NK-92 (cell line): ENCODE results near the gene DAPK2.
"Not testable (repeated sequence)": the region's sequence is repeated elsewhere in the genome, so short reads cannot be mapped to it uniquely, and the experiment has no call there.

ENCODE experiments used
- DNase-seq: peaks from one replicate; lab custom pipeline; 2025; ENCODE audit not compliant: unreplicated experiment; lab: John Stamatoyannopoulos, UW

DAPK2 gene

DNA sequence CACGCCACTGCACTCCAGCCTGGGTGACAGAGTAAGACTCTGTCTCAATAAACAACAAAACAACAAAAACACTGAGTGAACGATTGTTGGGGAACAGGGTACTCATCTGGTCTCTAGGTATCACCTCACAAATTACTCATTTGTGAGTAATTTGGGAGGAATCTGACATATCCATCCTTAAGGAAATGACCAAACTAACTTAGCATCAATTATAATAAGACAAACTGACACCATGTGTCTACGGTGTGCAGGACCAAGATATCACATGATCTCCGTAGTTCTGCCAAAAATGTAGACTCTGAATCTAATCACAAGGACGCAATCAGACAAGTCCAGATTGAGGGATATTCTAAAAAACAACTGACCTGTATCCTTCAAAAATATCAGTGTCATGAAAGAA lies 12.0 kb upstream of the DAPK2 start:
- no peak for DNase-seq

DNA sequence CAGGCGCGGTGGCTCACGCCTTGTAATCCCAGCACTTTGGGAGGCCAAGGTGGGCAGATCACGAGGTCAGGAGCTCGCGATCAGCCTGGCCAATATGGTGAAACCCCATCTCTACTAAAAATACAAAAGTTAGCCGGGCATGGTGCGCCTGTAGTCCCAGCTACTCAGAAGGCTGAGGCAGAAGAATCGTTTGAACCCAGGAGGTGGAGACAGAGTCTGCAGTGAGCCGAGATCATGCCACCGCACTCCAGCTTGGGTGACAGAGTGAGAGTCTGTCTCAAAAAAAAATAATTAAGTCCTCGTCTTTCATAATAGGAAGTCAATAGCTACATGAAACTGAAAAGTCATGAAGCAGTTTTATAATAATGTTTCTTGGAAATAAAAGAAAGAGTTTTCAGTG lies 7.4 kb upstream of the DAPK2 start:
- DNase-seq: not testable (repeated sequence)

DNA sequence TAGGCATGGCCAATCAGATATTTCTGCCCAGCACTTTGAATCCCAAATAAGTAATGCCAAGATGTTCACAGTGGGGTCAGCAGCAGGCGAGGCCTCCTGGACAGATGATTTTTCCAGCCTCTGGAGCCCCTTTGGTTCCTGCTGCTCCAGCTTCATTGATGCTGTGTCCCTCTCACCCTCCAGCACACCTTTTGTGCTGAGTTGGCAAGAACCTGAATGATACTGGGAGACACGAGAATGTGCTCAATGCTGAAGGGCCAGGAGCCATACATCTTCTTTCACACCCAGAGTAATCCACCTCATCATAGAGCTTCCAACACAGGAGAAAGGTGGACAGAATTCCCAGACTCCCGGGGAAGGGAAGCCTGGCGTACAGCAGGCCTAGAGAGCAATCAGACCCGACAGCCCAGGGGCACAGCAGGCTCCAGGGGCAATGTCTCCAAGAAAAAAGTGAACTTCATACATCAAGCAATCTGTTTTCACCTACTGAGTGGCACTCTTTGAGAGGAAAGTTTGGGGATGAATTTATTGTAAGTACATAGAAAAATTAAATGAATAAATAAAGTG lies 6.7 kb upstream of the DAPK2 start:
- no peak for DNase-seq

DNA sequence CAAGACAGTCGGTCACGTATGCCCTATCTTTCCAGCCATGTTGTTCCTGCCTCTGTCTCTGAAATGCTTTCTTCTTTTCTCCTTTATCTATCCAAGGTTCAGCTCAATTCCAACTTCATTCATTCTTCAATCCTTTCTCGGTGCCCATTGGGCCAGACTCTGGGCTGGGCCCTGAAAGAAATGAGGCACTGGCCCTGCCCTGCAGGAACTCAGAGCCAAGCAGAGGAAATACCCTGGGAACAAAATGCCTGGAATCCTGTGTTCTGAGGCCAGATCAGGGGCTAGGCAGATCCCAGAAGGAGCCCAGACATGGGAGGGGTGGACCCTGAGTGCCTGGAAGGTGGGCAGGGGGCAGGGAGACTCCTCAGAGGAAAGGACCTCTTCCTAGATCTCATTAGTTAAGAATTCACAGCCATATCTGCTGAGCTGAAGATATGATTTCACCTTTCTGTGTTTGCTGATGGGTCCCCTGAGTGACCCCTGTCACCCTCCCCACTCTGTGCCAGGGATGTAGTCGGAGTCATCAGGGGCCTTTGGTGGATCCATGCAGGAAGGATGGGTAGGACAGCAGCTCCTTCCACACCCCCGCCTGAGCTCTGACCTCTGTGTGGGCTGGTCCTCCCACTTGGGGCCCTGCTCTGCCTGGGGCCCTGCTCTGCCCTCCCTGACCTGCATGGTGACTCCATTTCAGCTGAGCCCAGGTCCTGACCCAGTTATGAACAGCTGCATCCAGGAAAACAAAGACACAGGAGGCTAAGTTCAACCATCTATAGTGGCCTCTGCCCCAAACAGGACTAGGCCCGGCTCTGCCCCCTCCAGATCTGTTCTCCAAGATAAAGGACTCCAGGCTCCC lies 5.3 kb upstream of the DAPK2 start:
- DNase-seq: no peak

DNA sequence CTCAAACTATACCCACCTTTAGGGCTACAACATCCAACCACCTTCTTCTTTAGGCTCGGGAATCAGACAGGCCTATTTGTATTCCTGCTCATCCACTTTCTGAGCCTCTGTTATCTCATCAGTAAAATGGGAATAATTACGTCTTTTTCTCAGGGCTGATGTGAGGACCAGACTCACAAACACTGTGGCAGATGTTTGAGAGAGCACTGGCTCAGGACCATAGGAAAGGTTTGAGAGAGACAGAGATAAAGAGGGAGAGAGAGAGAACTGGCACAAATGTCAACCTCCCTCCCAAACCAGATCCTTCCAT lies 4.8 kb upstream of the DAPK2 start:
- no peak for DNase-seq

DNA sequence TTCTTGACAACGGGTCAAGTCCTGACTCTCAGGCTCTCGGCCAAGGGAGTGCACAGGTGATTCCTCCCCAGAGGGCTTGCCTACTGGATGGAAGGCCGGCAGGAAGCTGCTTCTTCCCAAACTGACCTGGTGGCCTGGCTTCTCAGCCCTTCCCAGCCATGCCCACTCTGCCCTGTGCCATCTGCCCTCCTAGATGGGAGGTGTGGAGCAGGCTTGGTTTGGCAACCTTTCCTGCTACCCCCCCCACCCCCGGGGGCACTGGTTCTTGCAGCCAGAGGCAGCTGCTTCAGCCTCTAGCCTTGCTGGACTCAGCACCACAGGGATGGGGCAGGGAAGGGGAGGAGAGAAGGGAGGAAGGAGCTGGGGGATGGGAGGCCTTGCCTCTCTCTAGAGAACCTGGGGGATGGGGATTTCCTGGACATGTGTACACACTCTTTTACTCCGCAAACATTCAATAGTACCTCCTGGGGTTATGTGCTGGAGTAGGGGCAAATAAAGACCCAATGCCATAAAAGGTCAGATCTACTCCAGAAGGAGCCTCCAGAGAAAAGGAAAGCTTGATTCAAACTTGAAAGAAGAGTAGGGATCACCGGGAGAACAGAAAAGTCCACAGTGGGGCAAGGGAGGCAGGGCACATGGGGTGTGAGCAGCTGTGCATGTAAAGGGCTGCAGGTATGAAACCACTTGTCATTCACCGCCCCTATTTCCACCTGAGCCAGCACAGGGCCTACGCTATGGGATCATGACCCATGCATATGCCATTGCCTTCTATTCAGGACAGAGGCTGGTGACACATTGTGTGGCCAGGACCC lies 4.2 kb upstream of the DAPK2 start:
- DNase-seq: no peak

DNA sequence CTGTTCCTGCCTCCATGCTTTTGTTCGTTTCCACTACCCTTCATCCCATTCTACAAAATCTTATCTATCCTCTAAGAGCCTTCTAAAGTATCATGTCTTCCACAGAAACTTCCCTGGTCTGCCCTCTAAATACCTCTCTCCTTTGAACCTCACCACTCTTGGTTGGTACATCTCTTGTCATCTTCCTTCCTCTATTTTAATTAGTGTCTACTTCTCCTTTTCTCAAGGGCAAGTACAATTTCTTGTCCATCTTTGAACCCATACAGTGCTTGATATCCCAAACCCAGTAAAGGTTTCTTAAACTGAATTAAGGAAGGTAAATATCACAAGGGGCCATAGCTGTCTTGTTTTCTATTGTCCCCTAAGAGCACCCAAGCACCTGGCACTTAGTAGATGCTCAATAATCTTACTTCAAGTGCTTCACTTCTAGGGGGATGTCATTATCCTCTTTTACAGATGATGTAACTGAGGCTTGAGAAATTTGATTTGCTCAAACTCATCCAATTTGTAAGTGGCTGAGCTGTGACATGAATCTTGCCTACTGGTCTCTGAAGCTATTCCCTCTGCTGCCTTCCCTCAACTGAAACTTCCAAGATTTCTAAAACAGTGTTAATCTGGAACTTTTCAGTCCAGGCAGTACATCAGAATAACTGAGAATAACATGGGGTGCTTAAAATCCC lies 2.6 kb upstream of the DAPK2 start:
- DNase-seq: no peak

DNA sequence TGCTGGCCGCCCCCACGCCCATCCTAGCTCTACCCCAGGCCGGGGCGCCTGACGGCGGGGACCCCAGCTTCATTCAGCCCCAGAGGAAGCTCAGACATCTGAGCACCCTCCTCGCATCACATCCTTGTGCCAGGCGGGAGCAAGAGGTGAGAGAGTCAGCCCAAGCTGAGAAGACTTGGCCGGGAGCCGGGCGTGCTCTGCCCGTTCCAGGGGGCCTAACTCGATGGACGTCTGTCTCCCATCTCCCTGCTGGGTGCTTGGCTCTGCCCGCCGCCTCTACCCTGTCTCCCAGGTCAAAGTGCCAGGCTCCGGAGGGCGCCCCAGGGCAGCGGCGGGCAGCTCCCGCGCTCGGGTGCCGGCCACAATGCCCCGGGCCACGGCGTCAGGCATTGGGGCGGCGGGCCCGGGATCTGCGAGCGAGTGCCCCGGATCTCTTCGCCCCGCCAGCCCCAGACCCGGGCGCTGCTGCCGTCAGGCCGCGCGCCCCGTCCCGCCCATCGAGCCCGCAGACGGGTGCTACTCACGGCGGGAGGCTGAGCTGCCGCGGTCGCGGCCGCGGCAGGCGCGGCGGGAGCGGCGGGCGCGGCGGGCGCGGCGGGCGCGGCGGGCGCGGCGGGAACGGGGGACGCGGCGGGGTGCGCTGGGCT lies 388 bp downstream of the DAPK2 start:
- no peak for DNase-seq

DNA sequence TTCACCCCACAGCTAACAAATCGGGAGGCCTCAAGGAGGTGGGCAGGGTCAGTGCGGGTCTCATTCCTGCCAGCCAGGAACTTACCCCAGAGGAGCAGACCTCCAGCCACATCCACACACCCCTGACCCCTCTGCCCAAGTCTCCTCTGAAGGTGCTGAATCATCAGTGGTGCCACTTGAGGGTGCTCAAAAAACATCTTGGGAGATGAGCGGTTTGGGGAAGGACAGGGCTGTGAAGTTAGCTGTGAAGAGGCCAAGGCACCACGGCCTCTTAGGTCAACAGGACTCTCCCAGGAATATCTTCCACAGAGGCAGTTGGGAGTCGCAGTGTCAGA lies 1.2 kb downstream of the DAPK2 start:
- no peak for DNase-seq

DNA sequence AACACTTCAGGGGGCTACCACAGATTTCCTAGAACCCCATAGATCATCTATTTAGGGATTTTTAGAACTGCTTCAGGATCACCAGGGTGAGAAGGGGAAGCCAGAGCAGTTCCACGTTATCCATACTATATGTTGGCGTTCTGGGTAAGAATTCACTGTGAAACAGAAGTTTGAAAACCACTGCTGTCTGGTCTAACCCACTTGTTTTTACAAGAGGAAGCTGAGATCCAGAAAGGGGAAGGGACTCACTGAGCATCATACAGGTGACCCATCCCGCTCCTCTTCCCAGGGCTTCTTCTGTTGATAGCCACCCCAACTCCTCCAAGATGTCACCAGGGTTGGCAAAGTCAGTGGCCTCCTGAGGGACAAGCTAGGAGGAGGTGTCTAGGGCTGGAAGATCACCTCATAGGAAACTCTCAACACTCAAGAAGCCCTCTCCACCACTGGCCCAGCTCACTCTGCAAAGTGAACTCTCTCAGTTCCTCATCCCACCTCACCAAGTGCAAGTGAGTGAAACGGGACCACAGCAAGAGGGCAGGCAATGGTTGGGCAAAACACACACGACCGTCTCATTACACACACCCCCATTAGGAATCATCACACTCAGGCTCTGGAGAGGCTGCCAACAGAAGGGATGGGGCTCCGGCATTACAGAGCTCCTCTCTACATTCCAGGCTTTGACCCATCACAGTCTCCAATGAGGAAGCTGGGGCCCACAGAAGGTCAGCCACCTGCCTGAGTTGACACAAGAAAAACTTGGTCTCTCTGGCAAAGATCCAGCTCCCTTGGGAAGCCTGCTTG lies 1.8 kb downstream of the DAPK2 start:
- no peak for DNase-seq

DNA sequence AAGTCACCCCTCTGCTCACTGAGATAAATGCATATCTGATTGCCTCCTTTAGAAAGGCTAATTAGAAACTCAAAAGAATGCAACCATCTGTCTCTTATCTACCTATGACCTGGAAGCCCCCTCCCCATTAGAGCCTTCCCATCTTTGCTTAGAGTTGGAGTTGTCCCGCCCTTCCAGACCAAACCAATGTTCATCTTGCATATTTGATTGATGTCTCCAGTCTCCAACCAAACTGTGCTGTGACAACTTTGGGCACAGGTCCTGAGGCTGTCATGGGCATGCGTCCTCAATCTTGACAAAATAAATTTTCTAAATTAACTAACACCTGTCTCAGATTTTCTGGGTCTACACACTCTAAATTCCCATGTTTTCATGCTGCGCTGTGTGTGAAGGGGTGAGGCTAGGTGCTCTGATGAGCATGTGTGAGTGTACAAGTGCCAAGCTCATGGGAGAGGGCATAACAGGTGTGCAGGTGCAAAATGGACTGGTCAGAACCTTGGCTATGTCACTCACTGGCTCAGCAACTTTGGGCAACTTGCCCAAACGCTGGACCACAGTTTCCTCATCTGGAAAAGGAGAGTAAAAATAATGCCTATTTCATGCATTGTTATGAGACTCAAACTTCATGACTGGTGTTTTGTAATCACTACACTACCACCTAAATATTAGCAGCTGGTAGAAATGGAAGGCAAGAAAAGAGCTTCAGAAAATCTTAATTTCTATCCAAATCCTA lies 7.2 kb downstream of the DAPK2 start:
- no peak for DNase-seq

DNA sequence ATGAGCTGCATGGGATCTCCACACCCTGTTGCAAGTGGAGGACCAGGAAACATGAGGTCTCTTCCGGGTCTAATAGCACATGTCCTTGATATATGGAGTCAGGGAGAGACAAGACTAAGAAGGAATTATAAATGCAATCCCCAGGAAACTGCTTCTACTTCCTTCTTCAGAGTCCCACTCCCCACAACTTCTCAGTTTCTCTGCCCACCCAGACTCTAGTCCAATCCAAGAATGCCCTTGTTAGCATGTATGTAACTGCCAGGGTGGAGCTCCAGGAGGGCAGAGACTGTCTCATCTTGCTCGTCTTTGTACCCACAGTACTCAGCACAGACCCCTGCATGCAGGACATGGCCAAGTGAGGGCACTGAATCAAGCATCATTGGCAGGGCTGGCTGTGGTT lies 8.3 kb downstream of the DAPK2 start:
- no peak for DNase-seq

DNA sequence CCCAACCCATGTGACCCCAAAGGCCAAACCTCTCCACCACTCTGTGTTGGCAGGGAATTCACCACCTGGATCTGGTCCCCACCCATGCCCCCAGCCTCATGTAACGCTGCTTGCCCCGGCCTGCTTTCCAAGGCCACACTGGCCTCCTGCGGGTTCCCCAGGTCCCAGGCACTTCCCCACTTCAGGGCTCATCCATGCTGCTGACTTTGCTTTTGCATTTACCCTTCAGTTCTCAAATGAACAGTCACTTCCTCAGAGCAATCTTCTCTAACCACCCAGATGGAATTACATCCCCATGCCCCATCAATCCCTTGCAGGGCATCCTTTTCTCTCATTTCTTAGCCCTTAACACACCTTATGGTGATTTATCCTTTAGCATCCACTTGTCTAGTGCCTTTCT lies 9.2 kb downstream of the DAPK2 start:
- DNase-seq: no peak

DNA sequence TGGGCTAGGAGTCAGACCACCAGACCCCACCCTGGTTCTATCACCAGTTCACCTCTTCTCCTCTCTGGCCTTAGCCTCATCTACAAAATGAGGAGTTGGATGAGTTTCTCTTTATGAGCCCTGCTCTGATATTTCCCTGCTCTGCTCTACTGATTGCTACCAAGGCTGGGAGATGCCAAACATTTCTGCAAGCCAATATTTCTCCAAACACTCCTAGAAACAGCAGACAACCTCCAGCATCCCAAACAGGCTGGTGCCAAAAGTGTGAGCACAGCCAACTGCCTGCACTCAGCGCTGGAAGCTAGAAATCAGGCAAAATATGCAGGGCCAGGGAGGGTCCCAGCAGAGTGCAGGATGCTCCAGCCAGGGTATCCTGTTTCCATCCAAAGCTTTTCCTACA lies 10.8 kb downstream of the DAPK2 start:
- DNase-seq: no peak

DNA sequence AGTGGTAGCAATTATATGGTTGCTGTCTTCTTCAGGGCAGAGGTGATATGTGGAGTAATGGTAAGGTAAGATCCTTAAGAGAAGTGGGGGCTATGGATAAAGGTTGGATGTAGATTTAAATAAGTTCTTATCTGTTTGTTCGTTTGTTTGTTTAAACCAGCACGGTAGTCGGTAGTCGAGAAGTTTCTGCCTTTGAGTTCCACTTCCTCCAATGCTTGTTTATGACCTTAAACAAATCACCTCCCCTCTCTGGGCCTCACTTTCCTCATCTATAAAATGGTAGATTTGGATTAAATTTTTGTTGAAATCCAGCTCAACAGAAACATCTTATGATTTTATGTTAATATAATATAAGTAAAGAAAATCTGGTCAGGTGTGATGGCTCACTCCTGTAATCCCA lies 11.8 kb downstream of the DAPK2 start:
- no peak for DNase-seq

DNA sequence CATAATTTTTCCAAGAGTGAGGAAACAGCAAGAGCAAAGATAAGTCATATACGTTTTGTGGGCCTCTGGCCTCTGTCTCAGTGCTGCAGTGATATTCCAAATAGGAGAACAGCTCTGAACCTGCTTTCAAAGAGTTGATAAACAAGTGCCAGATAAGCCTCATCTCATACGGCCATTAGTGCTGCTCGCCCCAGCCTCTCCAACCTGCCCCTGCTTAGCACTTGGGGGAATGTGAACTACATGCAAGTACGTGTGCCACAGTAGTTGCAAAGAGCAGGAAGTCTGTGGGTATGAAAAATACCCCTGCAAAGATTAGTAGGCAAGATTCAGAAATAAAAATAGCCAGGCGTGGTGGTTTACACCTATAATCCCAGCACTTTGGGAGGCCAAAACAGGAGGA lies 14.0 kb downstream of the DAPK2 start:
- DNase-seq: no peak

DNA sequence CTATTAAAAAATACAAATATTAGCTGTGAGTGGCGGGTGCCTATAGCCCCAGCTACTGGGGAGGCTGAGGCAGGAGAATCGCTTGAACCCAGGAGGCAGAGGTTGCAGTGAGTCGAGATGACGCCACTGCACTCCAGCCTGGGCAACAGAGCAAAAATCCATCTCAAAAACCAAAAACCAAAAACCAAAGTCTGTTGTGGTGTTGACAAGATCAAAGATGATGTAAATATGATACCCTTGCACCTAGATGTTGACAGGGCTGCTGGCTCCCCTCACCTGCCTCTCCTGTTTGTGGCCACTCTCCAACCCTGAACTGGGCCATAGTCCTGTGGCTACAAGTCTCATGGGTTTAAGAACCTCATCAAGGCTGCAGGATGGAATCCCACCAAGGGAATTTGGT lies 16.2 kb downstream of the DAPK2 start:
- no peak for DNase-seq

DNA sequence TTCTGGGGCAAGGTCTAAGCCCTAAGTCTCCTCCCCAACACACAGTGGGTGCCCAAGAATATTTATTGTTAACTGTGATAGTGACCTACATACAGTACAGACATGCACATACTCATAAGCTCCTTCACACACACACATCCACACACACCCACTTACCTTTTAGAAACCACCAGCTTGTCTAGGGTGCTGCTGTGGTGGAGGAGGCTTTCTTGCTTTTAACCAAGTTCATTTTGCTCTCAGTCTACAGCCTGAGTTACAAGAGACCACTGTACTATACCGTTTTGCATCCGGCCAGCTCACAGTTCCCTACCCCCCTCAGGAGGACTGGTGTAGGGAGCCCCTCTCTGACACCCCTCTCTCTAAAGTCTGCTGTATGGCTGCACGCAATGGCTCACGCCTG lies 16.7 kb downstream of the DAPK2 start:
- no peak for DNase-seq

DNA sequence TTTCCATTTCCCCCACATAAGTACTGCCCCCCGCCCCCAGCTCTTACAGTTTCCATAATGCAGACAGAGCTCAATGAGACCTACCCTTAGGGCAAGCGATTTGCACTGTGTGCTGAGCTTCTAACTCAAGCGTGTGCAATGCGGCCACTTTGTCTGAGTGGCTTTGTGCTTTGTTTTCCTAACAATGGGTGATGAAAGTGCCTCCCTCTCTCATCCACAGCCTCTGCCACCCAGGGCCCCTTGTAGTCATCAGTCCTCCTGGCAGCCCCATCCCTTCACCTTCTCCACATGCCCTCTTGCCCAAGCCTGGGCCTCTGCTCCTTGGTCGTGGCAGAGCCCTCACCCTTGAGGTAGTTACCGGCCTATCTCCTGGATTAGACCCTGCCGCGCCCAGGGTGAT lies 17.2 kb downstream of the DAPK2 start:
- no peak for DNase-seq

DNA sequence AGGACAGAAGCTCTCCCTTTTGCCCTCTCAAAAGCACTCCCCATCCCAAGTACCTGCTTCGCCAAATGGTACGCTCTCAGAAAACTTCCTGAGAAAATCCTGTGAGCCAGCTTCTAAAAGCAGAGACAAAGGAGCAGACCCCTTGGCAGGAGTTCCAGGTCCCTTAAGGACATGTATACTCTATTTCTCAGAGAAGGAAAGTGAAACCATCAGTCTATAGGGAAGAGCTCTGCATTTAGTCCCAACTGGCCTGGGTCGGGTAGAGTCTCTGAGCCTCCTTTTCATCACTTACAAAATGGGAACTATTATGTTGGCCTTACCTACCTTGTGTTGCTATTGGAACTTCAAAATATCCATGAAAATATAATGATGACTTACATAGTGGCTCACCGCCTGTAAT lies 19.7 kb downstream of the DAPK2 start:
- no peak for DNase-seq
